ENCODE results near the gene UBR4. TPM values are rescaled to one million over a fixed set of nuclear protein-coding genes. Genes with fewer than 3 reads are reported as not detected.

Gene UBR4
- total and polyA plus RNA-seq, 2 of the 8 experiments (the other 6 are each of a cell fraction or from before 2014, with no cell fraction given) = 139 to 152 TPM

DNA sequence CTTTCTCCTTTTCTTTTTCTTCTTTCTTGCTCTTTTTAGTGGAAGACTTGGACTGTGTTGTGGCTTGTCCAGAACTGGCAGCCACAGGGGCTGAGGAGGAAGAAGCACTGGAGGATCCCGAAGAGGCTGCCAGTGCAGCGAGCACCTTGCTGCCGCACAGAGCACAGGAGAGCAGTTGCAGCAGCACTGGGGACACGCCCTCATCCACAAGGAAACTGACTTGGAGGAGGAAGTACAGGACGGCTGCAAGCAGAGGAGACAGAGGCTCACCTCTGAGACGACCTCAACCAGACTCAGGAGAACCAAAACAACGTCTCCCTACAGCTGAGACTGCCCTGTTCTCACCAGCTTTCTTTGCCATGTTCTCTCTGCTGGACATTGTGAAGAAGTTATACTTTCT, 88.9 kb downstream of the UBR4 start:
- FAIRE-seq (no peak), DNase-seq (ENCODE audit: low read depth in 1 of 2, low spot score in 2 of 2) (no peak)
- H3K27ac ChIP-seq (ENCODE audit: low read depth, low read length) = no peak overlapping the region
- 84% methylated on average over 6 of the region's 7 CpGs; no CpG with 5 or more reads in 1 of the 2 experiments for WGBS, 2 experiments (ENCODE audit: extremely low coverage in 1 of 2, insufficient coverage in 1 of 2, insufficient read length in 1 of 2, insufficient replicate concordance in 2 of 2, low coverage in 1 of 2, low lambda C conversion rate in 2 of 2, missing lambda C conversion rate in 1 of 2)
- H4K8ac ChIP-seq (ENCODE audit: extremely low read depth, insufficient read depth, low read length) = no peak overlapping the region
- no peak overlapping the region for H3K56ac ChIP-seq (replicated peaks; ENCODE audit: insufficient read length, low read depth, low read length)
- H3K36me3 ChIP-seq (ENCODE audit: control insufficient read depth in 2 of 4, insufficient read depth in 4 of 4, low read length in 3 of 4) = peaks cover 65 to 100% (median 93%) of the 10 kb centered on the region in 4 experiments
- H3K14ac ChIP-seq (ENCODE audit: insufficient read length) = no peak overlapping the region
- no peak overlapping the region for H3K9ac ChIP-seq (replicated peaks in 1 of 4; ENCODE audit: extremely low read depth in 1 of 4, low read depth in 3 of 4, low read length in 3 of 4)
- no peaks in the 10 kb centered on the region for H3K79me2 ChIP-seq (ENCODE audit: control insufficient read depth in 1 of 2, insufficient read depth in 2 of 2, low read length in 2 of 2)
- no peak overlapping the region for H2BK5ac ChIP-seq (ENCODE audit: low read depth, low read length)
- no peak overlapping the region for H3K4me2 ChIP-seq (ENCODE audit: insufficient read depth in 1 of 2, low read depth in 2 of 2, low read length in 2 of 2)
- H2BK20ac ChIP-seq (ENCODE audit: low read length) = no peak overlapping the region
- H4K5ac ChIP-seq (ENCODE audit: insufficient read length, low read depth, low read length) = no peak overlapping the region
- H4K91ac ChIP-seq (replicated peaks; ENCODE audit: insufficient read length, low read length) = no peak overlapping the region
- no peak overlapping the region for H3K18ac ChIP-seq (ENCODE audit: extremely low read depth, low read length)
- H2BK15ac ChIP-seq (ENCODE audit: low read length) = no peak overlapping the region
- H3K4me1 ChIP-seq (replicated peaks in 1 of 4; ENCODE audit: control insufficient read depth in 3 of 4, insufficient read depth in 4 of 4, low read length in 3 of 4) = no peaks in the 10 kb centered on the region
- no peak overlapping the region for H2BK12ac ChIP-seq (ENCODE audit: low read depth, low read length)
- H3K23ac ChIP-seq (ENCODE audit: insufficient read length) = no peak overlapping the region
- CTCF ChIA-PET (ENCODE audit: partially characterized antibody) = interaction anchor here (0.9 to 1.4 kb wide), 2 partner anchors 11 to 120 kb away, joined by 3 read pairs; no protein-coding TSS in a partner anchor
- no peak overlapping the region for H2AK5ac ChIP-seq (ENCODE audit: low read depth, low read length)
- no peaks in the 10 kb centered on the region for H3K23me2 ChIP-seq (ENCODE audit: low read depth, low read length)
- no peaks in the 10 kb centered on the region for H3K9me3 ChIP-seq (ENCODE audit: insufficient read depth in 2 of 2, low read depth in 1 of 2, low read length in 1 of 2)
- no peak overlapping the region for H3K4ac ChIP-seq (replicated peaks; ENCODE audit: insufficient read length, low read depth, low read length)
- no peak overlapping the region for H3K4me3 ChIP-seq (ENCODE audit: extremely low read depth in 1 of 4, insufficient read depth in 2 of 4, low read depth in 3 of 4, low read length in 4 of 4)
- peaks cover 6 to 12% of the 10 kb centered on the region in 2 experiments for H4K20me1 ChIP-seq (replicated peaks in 1 of 2; ENCODE audit: control insufficient read depth in 1 of 2, insufficient read depth in 2 of 2, low read length in 2 of 2)
- POLR2A ChIA-PET (ENCODE audit: partially characterized antibody) = no interaction called here
- H3K79me1 ChIP-seq (ENCODE audit: low read depth, low read length) = no peaks in the 10 kb centered on the region; the same call in 1 of the 2 replicates
- no peak overlapping the region for H2BK120ac ChIP-seq (replicated peaks; ENCODE audit: low read depth, low read length)
- no peak overlapping the region for H2AFZ ChIP-seq (ENCODE audit: low read length)
- no peaks in the 10 kb centered on the region for H3K27me3 ChIP-seq (replicated peaks in 1 of 4; ENCODE audit: control insufficient read depth in 3 of 4, extremely low read depth in 1 of 4, insufficient read depth in 3 of 4, low read length in 3 of 4)
- TF ChIP-seq KDM1A (IDR thresholded peaks at IDR 0.05; ENCODE audit: borderline replicate concordance, low read length) (no peak), SRF (IDR thresholded peaks at IDR 0.05; ENCODE audit: low read depth, low read length) (no peak), EP300 (IDR thresholded peaks at IDR 0.05; ENCODE audit: borderline replicate concordance in 1 of 2, low read depth in 2 of 2, low read length in 2 of 2) (no peak), RFX5 (IDR thresholded peaks at IDR 0.05; ENCODE audit: borderline replicate concordance, low read depth, low read length) (no peak), YY1 (IDR thresholded peaks at IDR 0.05; ENCODE audit: low read depth, low read length) (no peak), RXRA (IDR thresholded peaks at IDR 0.05; ENCODE audit: insufficient read depth, low read depth, low read length) (no peak), BCL11A (IDR thresholded peaks at IDR 0.05; ENCODE audit: low read depth in 2 of 2, low read length in 2 of 2) (no peak), BRCA1 (IDR thresholded peaks at IDR 0.05; ENCODE audit: low read depth, low read length) (no peak), CREB1 (IDR thresholded peaks at IDR 0.05) (no peak), SIX5 (IDR thresholded peaks at IDR 0.05; ENCODE audit: low read depth, low read length) (no peak), TAF1 (IDR thresholded peaks at IDR 0.05; ENCODE audit: low read depth, low read length) (no peak), RNF2 (IDR thresholded peaks at IDR 0.05; ENCODE audit: borderline replicate concordance, low read depth, low read length, missing control alignments, poor library complexity, severe bottlenecking) (no peak), HDAC2 (IDR thresholded peaks at IDR 0.05; ENCODE audit: borderline replicate concordance in 1 of 2, low read depth in 2 of 2, low read length in 2 of 2) (no peak), CBX5 (IDR thresholded peaks at IDR 0.05; ENCODE audit: low read depth, low read length) (no peak), TEAD4 (IDR thresholded peaks at IDR 0.05; ENCODE audit: low read depth, low read length) (no peak)
